ENCODE results near the gene ANKRD52. TPM values are rescaled to one million over a fixed set of nuclear protein-coding genes. Genes with fewer than 3 reads are reported as not detected.

ANKRD52 gene
- total RNA-seq, 1 donor from 2014 or later, result 28.0 TPM

DNA sequence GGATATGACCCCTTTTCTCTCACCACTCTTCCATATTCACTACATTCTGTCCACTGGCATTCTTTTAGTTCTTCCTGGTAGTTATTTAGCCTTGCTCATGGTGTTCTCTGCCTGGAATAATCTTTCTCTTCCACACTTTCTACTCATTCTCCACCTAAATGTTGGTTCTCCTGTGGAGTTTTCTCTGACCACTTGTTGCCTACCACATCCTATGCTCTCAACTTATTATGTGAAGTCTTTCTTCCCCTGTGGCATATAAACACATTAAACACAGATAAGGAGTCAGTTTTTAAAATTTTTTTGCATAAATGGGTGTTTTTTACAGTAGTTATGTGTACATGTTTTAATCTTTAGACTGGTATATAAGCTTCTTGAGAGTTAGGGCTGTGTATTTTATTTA, 65.6 kb downstream of the ANKRD52 start:
- ATAC-seq (no peak), DNase-seq (no peak)
- no peaks in the 10 kb centered on the region for H3K27me3 ChIP-seq
- H3K36me3 ChIP-seq, result no peaks in the 10 kb centered on the region
- TF ChIP-seq, protein P1, sequence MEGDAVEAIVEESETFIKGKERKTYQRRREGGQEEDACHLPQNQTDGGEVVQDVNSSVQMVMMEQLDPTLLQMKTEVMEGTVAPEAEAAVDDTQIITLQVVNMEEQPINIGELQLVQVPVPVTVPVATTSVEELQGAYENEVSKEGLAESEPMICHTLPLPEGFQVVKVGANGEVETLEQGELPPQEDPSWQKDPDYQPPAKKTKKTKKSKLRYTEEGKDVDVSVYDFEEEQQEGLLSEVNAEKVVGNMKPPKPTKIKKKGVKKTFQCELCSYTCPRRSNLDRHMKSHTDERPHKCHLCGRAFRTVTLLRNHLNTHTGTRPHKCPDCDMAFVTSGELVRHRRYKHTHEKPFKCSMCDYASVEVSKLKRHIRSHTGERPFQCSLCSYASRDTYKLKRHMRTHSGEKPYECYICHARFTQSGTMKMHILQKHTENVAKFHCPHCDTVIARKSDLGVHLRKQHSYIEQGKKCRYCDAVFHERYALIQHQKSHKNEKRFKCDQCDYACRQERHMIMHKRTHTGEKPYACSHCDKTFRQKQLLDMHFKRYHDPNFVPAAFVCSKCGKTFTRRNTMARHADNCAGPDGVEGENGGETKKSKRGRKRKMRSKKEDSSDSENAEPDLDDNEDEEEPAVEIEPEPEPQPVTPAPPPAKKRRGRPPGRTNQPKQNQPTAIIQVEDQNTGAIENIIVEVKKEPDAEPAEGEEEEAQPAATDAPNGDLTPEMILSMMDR (IDR thresholded peaks at IDR 0.05), result no peak
- intact Hi-C loops (cut with DNase I), result loop anchor here (5.0 to 10.0 kb wide), 2 partner anchors 35 to 272 kb away; partner anchors contain the start of gene SPRYD4
- H3K4me1 ChIP-seq, result peaks cover 19% of the 10 kb centered on the region
- H3K27ac ChIP-seq, result no peak overlapping the region
- H3K9me3 ChIP-seq, result no peaks in the 10 kb centered on the region
- H3K4me3 ChIP-seq, result no peak overlapping the region

DNA sequence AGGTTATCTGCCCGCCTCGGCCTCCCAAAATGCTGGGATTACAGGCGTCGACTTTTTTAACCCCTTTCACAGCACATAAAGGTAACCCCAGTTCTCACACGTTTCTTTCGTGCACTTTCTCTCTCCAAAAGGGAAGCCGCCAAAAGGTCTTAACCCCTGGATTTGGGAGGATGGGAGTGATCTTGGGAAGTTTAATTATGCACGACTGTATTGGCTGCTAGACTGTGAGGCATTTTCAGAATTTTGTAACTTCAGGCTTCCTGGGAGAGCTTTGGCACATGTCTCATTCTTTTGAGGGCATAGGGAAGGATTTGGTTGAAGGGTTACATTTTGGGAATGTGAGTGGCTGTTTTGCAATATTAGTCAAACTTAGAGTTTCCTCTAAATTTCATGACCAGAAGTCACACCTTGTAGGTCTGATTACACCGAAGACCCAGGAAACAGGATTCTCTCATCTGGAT, 67.5 kb downstream of the ANKRD52 start:
- intact Hi-C loops (cut with DNase I), result loop anchor here (5.0 to 10.0 kb wide), 2 partner anchors 37 to 274 kb away; partner anchors contain the start of gene SPRYD4
- TF ChIP-seq, protein P1 (IDR thresholded peaks at IDR 0.05), result no peak
- DNase-seq (no peak), ATAC-seq (no peak)
- H3K27me3 ChIP-seq, result no peaks in the 10 kb centered on the region
- no peaks in the 10 kb centered on the region for H3K9me3 ChIP-seq
- H3K36me3 ChIP-seq, result peaks cover 12% of the 10 kb centered on the region
- H3K4me1 ChIP-seq, result peaks cover 25% of the 10 kb centered on the region
- H3K4me3 ChIP-seq, result peak overlapping the region; percentile 82
- H3K27ac ChIP-seq, result peak overlapping the region; percentile 93

DNA sequence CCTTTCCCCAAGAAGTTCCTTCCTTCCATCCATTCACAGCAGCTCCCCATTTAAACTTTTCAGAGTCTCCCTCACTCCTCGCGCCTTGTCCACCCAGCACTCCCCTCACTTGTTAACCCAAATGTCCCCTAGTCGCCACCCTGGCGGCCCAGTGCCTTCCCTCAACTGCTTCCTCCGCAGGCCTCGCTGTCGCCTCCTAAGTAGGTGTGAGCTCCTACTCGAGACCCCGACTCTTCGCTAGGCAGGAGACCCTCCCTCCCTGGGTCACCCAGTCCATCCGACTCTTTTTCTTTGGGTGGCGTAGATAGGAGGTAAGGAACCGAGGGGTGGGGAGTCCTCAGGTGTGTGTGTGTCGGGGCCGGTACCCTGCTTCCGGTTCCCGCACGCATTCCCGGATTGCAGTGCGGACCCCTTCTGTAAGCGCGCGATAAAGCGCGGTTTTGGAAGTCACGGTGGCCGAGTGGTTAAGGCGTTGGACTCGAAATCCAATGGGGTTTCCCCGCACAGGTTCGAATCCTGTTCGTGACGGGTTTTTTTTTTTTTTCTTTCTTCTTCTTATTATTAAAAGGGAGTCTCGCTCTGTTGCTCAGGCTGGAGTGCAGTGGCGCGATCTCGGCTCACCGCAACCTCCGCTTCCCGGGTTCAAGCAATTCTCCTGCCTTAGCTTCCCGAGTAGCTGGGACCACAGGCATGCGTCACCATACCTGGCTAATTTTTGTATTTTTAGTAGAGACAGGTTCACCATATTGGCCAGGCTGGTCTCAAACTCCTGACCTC, 68.1 kb downstream of the ANKRD52 start:
- H3K27ac ChIP-seq, result peak overlapping the region; percentile 93
- H3K27me3 ChIP-seq, result no peaks in the 10 kb centered on the region
- no peaks in the 10 kb centered on the region for H3K9me3 ChIP-seq
- H3K4me1 ChIP-seq, result peaks cover 25% of the 10 kb centered on the region
- intact Hi-C loops (cut with DNase I), result loop anchor here (5.0 to 10.0 kb wide), 2 partner anchors 37 to 275 kb away; partner anchors contain the start of gene SPRYD4
- peak; percentile 67 for ATAC-seq
- DNase-seq, result peak; percentile 92
- H3K36me3 ChIP-seq, result peaks cover 19% of the 10 kb centered on the region
- peak overlapping the region; percentile 82 for H3K4me3 ChIP-seq
- TF ChIP-seq, protein P1 (IDR thresholded peaks at IDR 0.05), result no peak

DNA sequence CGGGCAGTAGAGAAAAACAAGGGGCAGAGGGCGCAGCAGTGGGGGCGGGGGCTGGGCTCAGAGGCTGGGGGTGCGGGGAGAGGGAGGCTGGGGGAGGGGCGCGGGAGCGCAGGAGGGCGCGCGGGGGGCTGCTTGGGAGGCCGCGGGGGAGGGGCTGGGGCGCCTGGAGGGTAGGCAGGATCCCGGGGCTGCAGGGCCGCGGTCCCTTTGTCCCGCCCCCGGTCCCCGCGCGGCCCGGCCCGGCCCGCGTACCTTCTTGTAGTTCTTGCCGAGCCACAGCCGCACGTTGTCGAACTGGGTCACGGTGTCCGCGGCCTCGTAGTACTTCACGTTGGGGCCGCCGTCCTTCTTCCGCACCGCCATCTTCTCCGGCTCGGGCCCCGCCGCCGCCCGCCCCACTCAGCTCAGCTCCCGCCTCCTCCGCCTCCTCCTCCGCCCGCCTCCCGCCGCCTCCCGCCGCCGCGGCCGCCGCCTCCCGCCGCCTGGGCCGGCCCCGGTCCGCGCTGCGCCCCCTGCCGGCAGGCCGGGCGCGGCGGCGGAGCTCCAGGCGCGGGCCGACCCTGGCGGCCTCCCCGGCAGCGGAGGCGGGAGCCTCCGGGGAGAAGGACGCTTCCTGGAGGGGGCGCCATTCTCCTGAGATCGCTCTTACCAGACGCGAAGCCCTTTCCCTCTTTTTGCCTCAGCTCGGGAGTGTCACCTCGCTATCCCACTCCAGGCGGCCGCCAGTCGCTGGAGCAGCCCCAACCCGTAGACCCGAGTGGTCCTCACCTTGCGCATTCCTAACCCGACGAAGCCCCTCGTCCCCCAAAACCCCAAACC, 68.9 kb downstream of the ANKRD52 start, which contains the start of gene SMARCC2:
TSS of gene SMARCC2 (minus strand) at position 385 of the 819 bp plus-strand sequence. CDS start at position 363, 22 bp downstream.
- Histone ChIP-seq H3K9me3 (no peaks in the 10 kb centered on the region), H3K36me3 (peaks cover 27% of the 10 kb centered on the region), H3K27ac (peak within 1 kb of the TSS; percentile 93), H3K27me3 (no peaks in the 10 kb centered on the region), H3K4me3 (peak within 1 kb of the TSS; percentile 82), H3K4me1 (peaks cover 25% of the 10 kb centered on the region)
- ATAC-seq (peak; percentile 94), DNase-seq (peak; percentile 94)
- TF ChIP-seq, protein P1 (IDR thresholded peaks at IDR 0.05), result peak; percentile 60
- intact Hi-C loops (cut with DNase I), result no loop called here

DNA sequence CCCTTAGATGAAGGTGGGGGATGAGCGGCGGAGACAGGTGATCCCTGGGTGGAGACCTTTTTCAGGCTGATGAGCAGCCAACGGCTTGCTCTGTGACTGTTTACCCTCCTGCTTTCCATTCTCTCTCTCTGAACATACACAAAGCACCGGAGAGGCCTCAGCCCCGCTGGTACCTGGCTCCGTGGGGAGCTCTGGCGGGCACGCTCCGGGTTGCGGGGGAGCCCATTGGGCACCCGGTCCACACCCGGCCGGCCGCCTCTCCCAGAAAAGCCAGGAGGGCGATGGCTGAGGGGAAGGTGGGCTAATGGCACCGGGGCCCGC, 69.4 kb downstream of the ANKRD52 start:
- intact Hi-C loops (cut with DNase I), result no loop called here
- H3K4me3 ChIP-seq, result peak overlapping the region; percentile 82
- H3K27ac ChIP-seq, result peak overlapping the region; percentile 77
- peak; percentile 2 for ATAC-seq
- no peaks in the 10 kb centered on the region for H3K9me3 ChIP-seq
- DNase-seq, result no peak
- H3K27me3 ChIP-seq, result no peaks in the 10 kb centered on the region
- TF ChIP-seq, protein P1 (IDR thresholded peaks at IDR 0.05), result no peak
- H3K36me3 ChIP-seq, result peaks cover 32% of the 10 kb centered on the region
- peaks cover 25% of the 10 kb centered on the region for H3K4me1 ChIP-seq
